ENCODE measurements around the gene CTNNBIP1.

DNA sequence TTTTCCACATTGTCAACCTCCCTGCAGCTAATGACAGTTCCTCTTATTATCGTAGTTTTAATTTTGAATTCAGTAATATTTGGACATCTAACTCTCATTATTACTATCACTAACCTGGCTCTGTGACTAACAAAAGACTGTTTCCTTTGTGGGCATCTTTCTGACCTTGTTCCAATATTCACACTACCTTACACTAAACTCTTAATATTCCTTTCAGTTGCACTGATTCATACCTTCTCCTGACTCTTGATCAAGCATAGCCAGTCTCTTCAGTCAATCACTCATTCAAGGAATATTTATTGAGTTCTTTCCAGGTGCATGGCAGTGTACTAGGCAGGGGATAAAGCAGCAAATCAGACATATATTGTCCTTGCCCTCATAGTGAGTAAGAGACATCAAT is 7.8 kb upstream of the CTNNBIP1 start:
- TF ChIP-seq, protein P1, sequence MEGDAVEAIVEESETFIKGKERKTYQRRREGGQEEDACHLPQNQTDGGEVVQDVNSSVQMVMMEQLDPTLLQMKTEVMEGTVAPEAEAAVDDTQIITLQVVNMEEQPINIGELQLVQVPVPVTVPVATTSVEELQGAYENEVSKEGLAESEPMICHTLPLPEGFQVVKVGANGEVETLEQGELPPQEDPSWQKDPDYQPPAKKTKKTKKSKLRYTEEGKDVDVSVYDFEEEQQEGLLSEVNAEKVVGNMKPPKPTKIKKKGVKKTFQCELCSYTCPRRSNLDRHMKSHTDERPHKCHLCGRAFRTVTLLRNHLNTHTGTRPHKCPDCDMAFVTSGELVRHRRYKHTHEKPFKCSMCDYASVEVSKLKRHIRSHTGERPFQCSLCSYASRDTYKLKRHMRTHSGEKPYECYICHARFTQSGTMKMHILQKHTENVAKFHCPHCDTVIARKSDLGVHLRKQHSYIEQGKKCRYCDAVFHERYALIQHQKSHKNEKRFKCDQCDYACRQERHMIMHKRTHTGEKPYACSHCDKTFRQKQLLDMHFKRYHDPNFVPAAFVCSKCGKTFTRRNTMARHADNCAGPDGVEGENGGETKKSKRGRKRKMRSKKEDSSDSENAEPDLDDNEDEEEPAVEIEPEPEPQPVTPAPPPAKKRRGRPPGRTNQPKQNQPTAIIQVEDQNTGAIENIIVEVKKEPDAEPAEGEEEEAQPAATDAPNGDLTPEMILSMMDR (IDR thresholded peaks at IDR 0.05; ENCODE audit: low read depth, low read length): no peak
- TF ChIP-seq, protein P2, sequence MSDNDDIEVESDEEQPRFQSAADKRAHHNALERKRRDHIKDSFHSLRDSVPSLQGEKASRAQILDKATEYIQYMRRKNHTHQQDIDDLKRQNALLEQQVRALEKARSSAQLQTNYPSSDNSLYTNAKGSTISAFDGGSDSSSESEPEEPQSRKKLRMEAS (IDR thresholded peaks at IDR 0.05; ENCODE audit: low read depth, low read length): no peak
- no peak for TF ChIP-seq POLR2A (IDR thresholded peaks at IDR 0.05; ENCODE audit: extremely low read depth, insufficient read length)

Data from NB4 (cell line).